Lower leg skin (tissue), 3 donors: ENCODE results near the gene TIGD6.

Source experiments
- CTCF ChIP-seq, 3 donors: fragments of 450-650 bp; IDR thresholded peaks; one replicate each; pipeline ENCODE4 v1.5.1; 2016; ENCODE audit warnings: antibody characterized with exemption in 3 of 3, mild to moderate bottlenecking in 3 of 3, moderate library complexity in 2 of 3
- POLR2A ChIP-seq, 2 donors: fragments of 450-650 bp; IDR thresholded peaks; one replicate each; pipeline ENCODE4 v1.6.1; 2016 to 2017; ENCODE audit warnings: antibody characterized with exemption in 2 of 2, mild to moderate bottlenecking in 1 of 2, moderate library complexity in 1 of 2

- no peak for TF ChIP-seq CTCF (IDR thresholded peaks at IDR 0.05)
- no peak for TF ChIP-seq POLR2A (IDR thresholded peaks at IDR 0.05)
Observed at GRCh38 chr5:149954798-149955197, 45.7 kb downstream of the TIGD6 start.
